K562 (cell line): Measurements from ENCODE around the gene SLX4IP. TPM values are rescaled to one million over a fixed set of nuclear protein-coding genes. Genes with fewer than 3 reads are reported as not detected.

Experiments
- ATAC-seq: fragments of 200-7000 bp; cut with Tn5 transposase; 3 replicates; pipeline ENCODE4 v1.9.1; 2020; ENCODE audit warnings: moderate library complexity
- BruUV-seq: library from RNA; stranded (reverse); fragments of 400-500 nt; replicated peaks from 2 replicates; lab custom pipeline; 2021; lab: Mats Ljungman, UMichigan
- CTCF ChIA-PET: fragments of 300-600 bp; formaldehyde crosslinking; extraction: SDS; loops from one replicate; lab custom pipeline; 2021; ENCODE audit warnings: low intra/inter-chr PET ratio; lab: Yijun Ruan, JAX
- POLR2A ChIA-PET: fragments of 300-600, 350-650 bp; sonication (Branson Sonifier 250); formaldehyde crosslinking; extraction: SDS; loops from one replicate; lab custom pipeline; 2021; ENCODE audit warnings: antibody characterized with exemption, inconsistent platforms; lab: Yijun Ruan, JAX
- DNase-seq, 4 experiments: peaks; one replicate each; pipeline versions ENCODE4 v3.0.0 to v3.0.0-alpha.2; 2011 to 2018; ENCODE audit warnings: low spot score in 3 of 4, mixed read lengths in 3 of 4; ENCODE audit errors: extremely low read depth in 1 of 4
- FAIRE-seq: peaks from 2 replicates; lab custom pipeline; 2011; peaks lifted over from hg19 to GRCh38; lab: Jason Lieb, UNC
- H2AFZ ChIP-seq: 2 replicates; pipeline ENCODE4 v1.6.0; 2011; ENCODE audit warnings: low read depth, low read length, control low read depth, inconsistent platforms
- H3K27ac ChIP-seq: fragments of 200-600 bp; 3 replicates; pipeline ENCODE4 v1.8.0; 2011; ENCODE audit warnings: low read depth, mild to moderate bottlenecking, control low read depth, inconsistent platforms, low read length, moderate library complexity, mixed read lengths; ENCODE audit errors: extremely low read depth
- H3K27me3 ChIP-seq, 2 experiments: fragments of 300-600 bp in 1 of 2; 2 replicates in 1 of 2; 3 replicates in 1 of 2; pipeline versions ENCODE4 v1.6.0 to v1.8.0; 2011; ENCODE audit warnings: inconsistent platforms in 2 of 2, low read length in 2 of 2, mild to moderate bottlenecking in 1 of 2, mixed read lengths in 1 of 2, moderate library complexity in 1 of 2; ENCODE audit not compliant: control insufficient read depth in 2 of 2, insufficient read depth in 2 of 2
- H3K36me3 ChIP-seq: fragments of 300-600 bp; 3 replicates; pipeline ENCODE4 v1.8.0; 2011; ENCODE audit warnings: mild to moderate bottlenecking, low read length, inconsistent platforms; ENCODE audit not compliant: control insufficient read depth, insufficient read depth
- H3K4me1 ChIP-seq, 2 experiments: fragments of 200-600 bp in 1 of 2; replicated peaks in 1 of 2; 2 replicates in 1 of 2; 3 replicates in 1 of 2; pipeline versions ENCODE4 v1.5.1 to v1.8.0; 2011; ENCODE audit warnings: inconsistent platforms in 2 of 2, low read length in 2 of 2, mild to moderate bottlenecking in 1 of 2, mixed read lengths in 1 of 2, moderate library complexity in 1 of 2; ENCODE audit not compliant: control insufficient read depth in 2 of 2, insufficient read depth in 2 of 2
- H3K4me2 ChIP-seq: 2 replicates; pipeline ENCODE4 v1.6.1; 2011; ENCODE audit warnings: low read length, control low read depth, inconsistent platforms, mixed read lengths; ENCODE audit not compliant: insufficient read depth
- H3K4me3 ChIP-seq: fragments of 200-600 bp; sonication (generic), shearing (Covaris generic); 2 replicates; pipeline ENCODE4 v1.5.1; 2016; ENCODE audit warnings: control low read depth, inconsistent platforms
- H3K79me2 ChIP-seq: fragments of 200-600 bp; 3 replicates; pipeline ENCODE4 v1.8.0; 2011; ENCODE audit warnings: low read length, inconsistent platforms; ENCODE audit not compliant: control insufficient read depth, insufficient read depth
- H3K9ac ChIP-seq, 2 experiments: 2 replicates each; pipeline versions ENCODE4 v1.6.0 to v1.6.1; 2011; ENCODE audit warnings: low read depth in 2 of 2, low read length in 2 of 2, control low read depth in 1 of 2, inconsistent platforms in 1 of 2, mild to moderate bottlenecking in 1 of 2, mixed read lengths in 1 of 2; ENCODE audit not compliant: insufficient read depth in 1 of 2
- H3K9me1 ChIP-seq: one replicate; pipeline ENCODE4 v1.6.0; 2011; ENCODE audit warnings: inconsistent platforms, mild to moderate bottlenecking, low read length, moderate library complexity; ENCODE audit not compliant: control insufficient read depth, insufficient read depth
- H3K9me3 ChIP-seq: replicated peaks from 2 replicates; pipeline ENCODE4 v1.5.1; 2011; ENCODE audit warnings: low read depth, low read length, inconsistent platforms; ENCODE audit not compliant: control insufficient read depth, insufficient read depth
- H4K20me1 ChIP-seq: replicated peaks from 2 replicates; pipeline ENCODE4 v1.6.1; 2011; ENCODE audit warnings: low read length, inconsistent platforms, mixed read lengths; ENCODE audit not compliant: control insufficient read depth, insufficient read depth
- BCOR ChIP-seq: fragments of 450-650 bp; IDR thresholded peaks from 2 replicates; pipeline ENCODE4 v1.6.1; 2016
- CHAMP1 ChIP-seq: fragments of 450-650 bp; IDR thresholded peaks from 2 replicates; pipeline ENCODE4 v1.6.1; 2016; ENCODE audit warnings: mild to moderate bottlenecking
- DMBX1 ChIP-seq: fragments of 250-450 bp; sonication (Bioruptor Pico); IDR thresholded peaks from 2 replicates; pipeline ENCODE4 v1.8.0; 2022; ENCODE audit warnings: inconsistent platforms, mild to moderate bottlenecking, moderate library complexity, borderline replicate concordance
- KDM1A ChIP-seq, 2 experiments: fragments of 450-650 bp; IDR thresholded peaks; 2 replicates each; pipeline ENCODE4 v1.6.1; 2016; ENCODE audit warnings: mild to moderate bottlenecking in 2 of 2
- NFIC ChIP-seq: fragments of 450-650 bp; IDR thresholded peaks from 2 replicates; pipeline ENCODE4 v1.6.1; 2017; ENCODE audit warnings: mild to moderate bottlenecking, inconsistent platforms
- RCOR1 ChIP-seq, 2 experiments: IDR thresholded peaks; 2 replicates each; pipeline ENCODE4 v1.6.1; 2012; ENCODE audit warnings: low read depth in 2 of 2, low read length in 2 of 2, borderline replicate concordance in 1 of 2, improper control_type of control experiment in 1 of 2
- SMARCA5 ChIP-seq: fragments of 450-650 bp; IDR thresholded peaks from 2 replicates; pipeline ENCODE4 v1.6.1; 2016
- TAL1 ChIP-seq: fragments of 450-650 bp; IDR thresholded peaks from 2 replicates; pipeline ENCODE4 v1.6.1; 2016; ENCODE audit warnings: mild to moderate bottlenecking
- ZNF121 ChIP-seq: sonication (generic); formaldehyde crosslinking; conservative IDR thresholded peaks from 2 replicates; pipeline ENCODE4 v1.8.0; 2022; ENCODE audit warnings: missing genetic modification reagents
- WGBS: fragments of 100-300 bp; shearing (Covaris generic); methylation state at CpG from one replicate; pipeline ENCODE4 v1.1.6; 2016; ENCODE audit warnings: low coverage, mixed read lengths; ENCODE audit not compliant: insufficient coverage; ENCODE audit errors: missing lambda C conversion rate; 5-methylcytosine and 5-hydroxymethylcytosine counted together
- in situ Hi-C: fragments of 300-500 bp; cut with MboI; formaldehyde crosslinking; loops from 4 replicates; pipeline ENCODE4 v1.15.0; 2018; ENCODE audit warnings: inconsistent platforms, mixed read lengths
- intact Hi-C: fragments of 100-400 bp; cut with micrococcal nuclease; formaldehyde crosslinking; loops from 2 replicates; pipeline ENCODE4 v1.14.2; 2022
- polyA plus RNA-seq, 8 experiments: library from polyadenylated mRNA; depleted of rRNA in 4 of 8; stranded (reverse) in 5 of 8; unstranded in 3 of 8; fragments of >200 nt; fragmentation: Nextera tagmentation in 2 of 8; fragmentation: Illumina TruSeq in 1 of 8; extraction: Ambion mirVana in 2 of 8; extraction: Trizol in 1 of 8; gene quantifications; 2 replicates each; pipeline versions ENCODE4 v1.2.1 to v1.2.3, GENCODE V29; 2011 to 2014; ENCODE audit warnings: inconsistent platforms in 1 of 8, missing spikeins in 1 of 8
- total RNA-seq, 7 experiments: library from RNA; depleted of rRNA in 6 of 7; stranded (reverse); fragments of >200 nt in 6 of 7; fragmentation: Illumina TruSeq in 2 of 7; extraction: Trizol in 2 of 7; gene quantifications; 2 replicates each; pipeline versions ENCODE4 v1.2.1 to v1.2.3, GENCODE V29; 2011 to 2021; ENCODE audit warnings: low replicate concordance in 1 of 7
- TF ChIP-seq, protein P1 (sequence below): fragments of 450-650 bp; formaldehyde crosslinking; conservative IDR thresholded peaks from 2 replicates; pipeline ENCODE4 v1.4.0; 2022; ENCODE audit warnings: mild to moderate bottlenecking, missing genetic modification characterization
- TF ChIP-seq, protein P2 (sequence below), 2 experiments: fragments of 450-650 bp; IDR thresholded peaks; 2 replicates each; pipeline ENCODE4 v1.6.1; 2016; ENCODE audit warnings: mild to moderate bottlenecking in 2 of 2, borderline replicate concordance in 1 of 2, low read depth in 1 of 2, moderate library complexity in 1 of 2

SLX4IP gene
- total and polyA plus RNA-seq, 9 of the 15 experiments (the other 6 are each of a cell fraction or from before 2014, with no cell fraction given), result 1.5 to 5.9 (median 3.5) TPM

DNA sequence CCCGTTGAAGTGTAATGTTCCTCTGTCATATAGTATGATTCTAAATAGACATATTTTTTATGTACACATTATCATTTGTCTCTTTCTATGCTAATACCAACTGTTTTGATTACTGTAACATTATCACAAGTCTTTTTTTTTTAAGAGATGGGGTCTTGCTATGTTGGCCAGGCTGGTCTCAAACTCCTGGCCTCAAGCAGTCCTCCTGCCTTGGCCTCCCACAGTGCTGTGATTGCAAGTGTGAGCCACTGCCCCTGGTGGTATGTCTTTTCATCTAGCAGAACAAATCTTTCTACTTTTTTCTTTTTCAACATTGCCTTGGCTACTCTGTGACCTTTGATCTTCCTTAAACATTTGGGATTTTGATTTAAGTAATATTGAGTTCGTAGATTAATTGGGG, 57.7 kb downstream of the SLX4IP start:
- no TSS peak for BruUV-seq
- intact Hi-C loops (loop anchor here (5.0 kb wide), 1 partner anchor 61 kb away; the partner anchor contains the start of gene MKKS), in situ Hi-C loops (no loop called here)
- Histone ChIP-seq H3K9me3 (no peaks in the 10 kb centered on the region), H3K9ac (no peak overlapping the region), H3K4me3 (no peak overlapping the region), H3K27me3 (no peaks in the 10 kb centered on the region), H3K36me3 (no peaks in the 10 kb centered on the region), H4K20me1 (no peaks in the 10 kb centered on the region), H3K9me1 (no peaks in the 10 kb centered on the region), H3K27ac (no peak overlapping the region), H2AFZ (no peak overlapping the region), H3K4me2 (no peak overlapping the region), H3K4me1 (peaks cover 0 to 8% of the 10 kb centered on the region in 2 experiments; a peak in 2 of 5 replicates), H3K79me2 (no peaks in the 10 kb centered on the region; the same call in 2 of the 3 replicates)
- ChIA-PET CTCF (no interaction called here), POLR2A (no interaction called here)
- no peak for FAIRE-seq
- WGBS, result 96% methylated on average over 2 of the region's 2 CpGs
- no peak for ATAC-seq
- DNase-seq, result no peak
- TF ChIP-seq ZNF121 (CRISPR knock-in tag) (peak; percentile 99), DMBX1 (CRISPR knock-in tag) (0 out of 2 replicates have a peak, but pooled peaks have one; percentile 35), NFIC (no peak), KDM1A (IDR thresholded peaks at IDR 0.05) (peak; percentile 35 to 61; a peak in 2 of 4 replicates), RCOR1 (IDR thresholded peaks at IDR 0.05; ENCODE audit: borderline replicate concordance in 1 of 2, low read depth in 2 of 2, low read length in 2 of 2) (0 out of 4 replicates have a peak, but pooled peaks of 1 of the 2 experiments have one; percentile 16), SMARCA5 (peak; percentile 69; the same call in 1 of the 2 replicates), TAL1 (no peak), CHAMP1 (peak; percentile 54; the same call in 1 of the 2 replicates), BCOR (peak; percentile 54; the same call in 1 of the 2 replicates)
- TF ChIP-seq, protein P1, sequence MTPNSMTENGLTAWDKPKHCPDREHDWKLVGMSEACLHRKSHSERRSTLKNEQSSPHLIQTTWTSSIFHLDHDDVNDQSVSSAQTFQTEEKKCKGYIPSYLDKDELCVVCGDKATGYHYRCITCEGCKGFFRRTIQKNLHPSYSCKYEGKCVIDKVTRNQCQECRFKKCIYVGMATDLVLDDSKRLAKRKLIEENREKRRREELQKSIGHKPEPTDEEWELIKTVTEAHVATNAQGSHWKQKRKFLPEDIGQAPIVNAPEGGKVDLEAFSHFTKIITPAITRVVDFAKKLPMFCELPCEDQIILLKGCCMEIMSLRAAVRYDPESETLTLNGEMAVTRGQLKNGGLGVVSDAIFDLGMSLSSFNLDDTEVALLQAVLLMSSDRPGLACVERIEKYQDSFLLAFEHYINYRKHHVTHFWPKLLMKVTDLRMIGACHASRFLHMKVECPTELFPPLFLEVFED (CRISPR knock-in tag), result no peak
- TF ChIP-seq, protein P2, sequence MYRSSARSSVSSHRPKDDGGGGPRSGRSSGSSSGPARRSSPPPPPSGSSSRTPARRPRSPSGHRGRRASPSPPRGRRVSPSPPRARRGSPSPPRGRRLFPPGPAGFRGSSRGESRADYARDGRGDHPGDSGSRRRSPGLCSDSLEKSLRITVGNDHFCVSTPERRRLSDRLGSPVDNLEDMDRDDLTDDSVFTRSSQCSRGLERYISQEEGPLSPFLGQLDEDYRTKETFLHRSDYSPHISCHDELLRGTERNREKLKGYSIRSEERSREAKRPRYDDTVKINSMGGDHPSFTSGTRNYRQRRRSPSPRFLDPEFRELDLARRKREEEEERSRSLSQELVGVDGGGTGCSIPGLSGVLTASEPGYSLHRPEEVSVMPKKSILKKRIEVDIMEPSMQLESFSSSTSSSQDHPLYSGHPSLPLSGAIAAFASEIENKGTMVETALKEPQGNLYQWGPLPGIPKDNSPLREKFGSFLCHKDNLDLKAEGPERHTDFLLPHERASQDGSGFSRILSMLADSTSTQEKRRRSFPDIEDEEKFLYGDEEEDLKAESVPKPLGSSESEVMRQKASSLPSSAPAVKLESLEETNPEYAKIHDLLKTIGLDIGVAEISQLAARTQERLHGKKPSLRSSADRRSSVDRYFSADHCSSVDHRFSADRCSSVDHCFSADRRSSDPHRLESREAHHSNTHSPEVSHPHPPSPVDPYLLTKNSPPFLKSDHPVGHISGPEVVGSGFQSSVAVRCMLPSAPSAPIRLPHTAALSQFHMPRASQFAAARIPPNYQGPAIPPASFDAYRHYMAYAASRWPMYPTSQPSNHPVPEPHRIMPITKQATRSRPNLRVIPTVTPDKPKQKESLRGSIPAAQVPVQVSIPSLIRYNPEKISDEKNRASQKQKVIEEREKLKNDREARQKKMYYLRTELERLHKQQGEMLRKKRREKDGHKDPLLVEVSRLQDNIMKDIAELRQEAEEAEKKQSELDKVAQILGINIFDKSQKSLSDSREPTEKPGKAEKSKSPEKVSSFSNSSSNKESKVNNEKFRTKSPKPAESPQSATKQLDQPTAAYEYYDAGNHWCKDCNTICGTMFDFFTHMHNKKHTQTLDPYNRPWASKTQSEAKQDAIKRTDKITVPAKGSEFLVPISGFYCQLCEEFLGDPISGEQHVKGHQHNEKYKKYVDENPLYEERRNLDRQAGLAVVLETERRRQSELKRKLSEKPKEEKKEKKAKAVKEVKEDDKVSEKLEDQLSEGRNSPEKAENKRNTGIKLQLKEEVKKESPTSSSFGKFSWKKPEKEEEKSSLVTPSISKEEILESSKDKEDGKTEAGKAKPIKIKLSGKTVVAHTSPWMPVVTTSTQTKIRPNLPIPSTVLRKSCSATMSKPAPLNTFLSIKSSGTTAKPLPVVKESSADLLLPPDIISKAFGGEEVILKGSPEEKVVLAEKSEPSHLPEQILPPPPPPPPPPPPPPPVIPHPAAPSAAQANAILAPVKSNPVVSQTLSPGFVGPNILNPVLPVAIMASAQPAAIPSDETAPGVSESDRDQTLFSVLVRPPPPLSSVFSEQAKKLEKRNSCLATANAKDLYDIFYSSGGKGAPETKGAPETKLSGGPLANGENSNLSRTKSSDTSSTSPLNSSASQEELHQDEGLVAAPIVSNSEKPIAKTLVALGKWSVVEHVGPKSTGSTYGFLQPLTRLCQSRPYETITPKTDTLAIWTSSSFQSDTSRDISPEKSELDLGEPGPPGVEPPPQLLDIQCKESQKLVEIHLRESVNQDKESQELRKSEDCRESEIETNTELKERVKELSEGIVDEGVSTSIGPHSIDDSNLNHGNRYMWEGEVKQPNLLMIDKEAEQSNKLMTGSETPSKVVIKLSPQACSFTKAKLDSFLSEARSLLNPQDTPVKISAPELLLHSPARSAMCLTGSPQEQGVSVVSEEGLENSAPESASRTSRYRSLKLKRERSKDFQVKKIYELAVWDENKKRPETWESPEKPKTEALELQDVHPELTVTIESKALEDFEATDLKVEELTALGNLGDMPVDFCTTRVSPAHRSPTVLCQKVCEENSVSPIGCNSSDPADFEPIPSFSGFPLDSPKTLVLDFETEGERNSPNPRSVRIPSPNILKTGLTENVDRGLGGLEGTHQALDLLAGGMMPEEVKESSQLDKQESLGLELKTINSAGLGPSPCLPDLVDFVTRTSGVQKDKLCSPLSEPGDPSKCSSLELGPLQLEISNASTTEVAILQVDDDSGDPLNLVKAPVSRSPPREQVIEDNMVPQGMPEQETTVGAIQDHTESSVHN (IDR thresholded peaks at IDR 0.05; ENCODE audit: borderline replicate concordance in 1 of 2, low read depth in 1 of 2), result no peak
